HEK293 (cell line): ENCODE data around the gene FIBP.
A peak's percentile ranks its signal among the peaks of the same experiment; 100 is the strongest.

Experiments
- CTCF ChIP-seq: fragments of 450-650 bp; formaldehyde crosslinking; IDR thresholded peaks from 2 replicates; pipeline ENCODE4 v1.5.1; 2016; ENCODE audit warnings: missing biosample characterization, missing genetic modification characterization
- EGR2 ChIP-seq: fragments of 450-650 bp; formaldehyde crosslinking; IDR thresholded peaks from 2 replicates; pipeline ENCODE4 v1.5.1; 2016; ENCODE audit warnings: low read depth, missing biosample characterization, missing genetic modification characterization
- GLI4 ChIP-seq: fragments of 450-650 bp; formaldehyde crosslinking; IDR thresholded peaks from 2 replicates; pipeline ENCODE4 v1.5.1; 2016; ENCODE audit warnings: missing biosample characterization, missing genetic modification characterization
- GLIS2 ChIP-seq: fragments of 450-650 bp; formaldehyde crosslinking; IDR thresholded peaks from 2 replicates; pipeline ENCODE4 v1.5.1; 2016; ENCODE audit warnings: missing biosample characterization, missing genetic modification characterization
- KLF9 ChIP-seq: fragments of 450-650 bp; formaldehyde crosslinking; IDR thresholded peaks from 2 replicates; pipeline ENCODE4 v1.5.1; 2016; ENCODE audit warnings: missing biosample characterization, missing genetic modification characterization, low read depth
- PRDM10 ChIP-seq: fragments of 450-650 bp; formaldehyde crosslinking; IDR thresholded peaks from 2 replicates; pipeline ENCODE4 v1.5.1; 2016; ENCODE audit warnings: missing biosample characterization, missing genetic modification characterization
- SP2 ChIP-seq: fragments of 450-650 bp; formaldehyde crosslinking; IDR thresholded peaks from 2 replicates; pipeline ENCODE4 v1.5.1; 2016; ENCODE audit warnings: missing biosample characterization, missing genetic modification characterization
- ZBTB10 ChIP-seq: fragments of 450-650 bp; formaldehyde crosslinking; IDR thresholded peaks from 2 replicates; pipeline ENCODE4 v1.5.1; 2016; ENCODE audit warnings: missing biosample characterization, missing genetic modification characterization
- ZBTB11 ChIP-seq: fragments of 450-650 bp; formaldehyde crosslinking; conservative IDR thresholded peaks from 2 replicates; pipeline ENCODE4 v1.5.1; 2016; ENCODE audit warnings: low read depth, missing biosample characterization, missing genetic modification characterization
- ZBTB8A ChIP-seq: fragments of 450-650 bp; formaldehyde crosslinking; IDR thresholded peaks from 2 replicates; pipeline ENCODE4 v1.5.1; 2016; ENCODE audit warnings: missing biosample characterization, missing genetic modification characterization
- ZNF529 ChIP-seq: fragments of 450-650 bp; formaldehyde crosslinking; IDR thresholded peaks from 2 replicates; pipeline ENCODE4 v1.5.1; 2017; ENCODE audit warnings: missing genetic modification characterization, missing biosample characterization; ENCODE audit not compliant: insufficient replicate concordance
- ZNF626 ChIP-seq: fragments of 450-650 bp; sonication (Bioruptor Pico); formaldehyde crosslinking; IDR thresholded peaks from 2 replicates; pipeline ENCODE4 v1.5.1; 2018; ENCODE audit warnings: missing biosample characterization, missing genetic modification characterization, inconsistent platforms
- ZNF658 ChIP-seq: fragments of 450-650 bp; formaldehyde crosslinking; IDR thresholded peaks from 2 replicates; pipeline ENCODE4; 2016; ENCODE audit warnings: missing biosample characterization, missing genetic modification characterization
- ZNF76 ChIP-seq: fragments of 450-650 bp; formaldehyde crosslinking; IDR thresholded peaks from 2 replicates; pipeline ENCODE4; 2016; ENCODE audit warnings: low read depth, missing biosample characterization, missing genetic modification characterization, borderline replicate concordance

FIBP gene

GRCh38 chr11:65859095-65859811 is 29.0 kb downstream of the FIBP start (continued):
- TF ChIP-seq ZNF76: peak; percentile 74
- 0 out of 2 replicates have a peak, but pooled peaks have one; percentile 8 for TF ChIP-seq PRDM10 (tag by site-specific recombination)
- TF ChIP-seq SP2 (tag by site-specific recombination): peak; percentile 94
- peak; percentile 59 for TF ChIP-seq ZBTB11
- TF ChIP-seq CTCF (tag by site-specific recombination): peak; percentile 69; the same call in 1 of the 2 replicates
- TF ChIP-seq EGR2: 0 out of 2 replicates have a peak, but pooled peaks have one; percentile 40
- TF ChIP-seq GLIS2 (tag by site-specific recombination): peak; percentile 67
- TF ChIP-seq ZBTB8A (tag by site-specific recombination): peak; percentile 93
- no peak for TF ChIP-seq ZNF626 (tag by site-specific recombination)
- 0 out of 2 replicates have a peak, but pooled peaks have one; percentile 13 for TF ChIP-seq KLF9 (tag by site-specific recombination)
- TF ChIP-seq ZNF529 (tag by site-specific recombination): no peak
- TF ChIP-seq ZNF658 (tag by site-specific recombination): no peak
- no peak for TF ChIP-seq GLI4 (tag by site-specific recombination)
- TF ChIP-seq ZBTB10 (tag by site-specific recombination): peak; percentile 57; the same call in 1 of the 2 replicates
